Body of pancreas (tissue), 4 donors: ENCODE data around the gene SUGCT. TPM values are rescaled to one million over a fixed set of nuclear protein-coding genes. Genes with fewer than 3 reads are reported as not detected.

ENCODE experiments used
- ATAC-seq: fragments of 150-250 bp; one replicate; pipeline ENCODE4 v1.9.1; 2016
- DNase-seq, 4 donors: peaks; one replicate each; pipeline ENCODE4 v3.0.0-alpha.2; 2019
- H3K27ac ChIP-seq, 4 donors: fragments of 200-600 bp; sonication (generic); 1 replicate in 3 of 4; 2 replicates in 1 of 4; pipeline versions ENCODE4 v1.5.1 to v1.6.1; 2016 to 2019; ENCODE audit warnings: mild to moderate bottlenecking in 1 of 4, mixed read lengths in 1 of 4, moderate library complexity in 1 of 4
- H3K27me3 ChIP-seq, 2 donors: fragments of 200-600 bp; sonication (generic); one replicate each; pipeline ENCODE4 v1.6.0; 2016; ENCODE audit warnings: mild to moderate bottlenecking in 1 of 2
- H3K36me3 ChIP-seq, 2 donors: fragments of 200-600 bp; sonication (generic); replicated peaks in 1 of 2; 2 replicates each; pipeline ENCODE4 v1.5.1; 2016; ENCODE audit warnings: low read depth in 2 of 2; ENCODE audit not compliant: insufficient read depth in 1 of 2
- H3K4me1 ChIP-seq: fragments of 200-600 bp; sonication (generic); one replicate; pipeline ENCODE4 v1.6.0; 2016
- H3K4me3 ChIP-seq, 2 donors: fragments of 200-600 bp; sonication (generic); 1 replicate in 1 of 2; 2 replicates in 1 of 2; pipeline ENCODE4 v1.5.1; 2016 to 2019
- H3K9me3 ChIP-seq, 3 donors: fragments of 200-600 bp; sonication (generic); 1 replicate in 2 of 3; 2 replicates in 1 of 3; pipeline ENCODE4 v1.5.1; 2016
- CTCF ChIP-seq, 7 experiments: fragments of 450-650 bp in 4 of 7; fragments of 200-600 bp in 3 of 7; sonication (generic) in 3 of 7; IDR thresholded peaks; one replicate each; pipeline ENCODE4 v1.5.1; 2016 to 2019; ENCODE audit warnings: antibody characterized with exemption in 7 of 7
- POLR2A ChIP-seq, 3 donors: fragments of 450-650 bp; IDR thresholded peaks; one replicate each; pipeline ENCODE4 v1.6.1; 2016; ENCODE audit warnings: antibody characterized with exemption in 3 of 3, mild to moderate bottlenecking in 2 of 3
- WGBS, 2 donors: methylation state at CpG; one replicate each; pipeline ENCODE4 v1.1.5; 2017; 5-methylcytosine and 5-hydroxymethylcytosine counted together
- intact Hi-C: fragments of 100-400 bp; cut with DNase I; formaldehyde crosslinking; loops from one replicate; pipeline ENCODE4 v1.15.1; 2023
- total RNA-seq, 2 donors: library from RNA; depleted of rRNA; stranded (reverse); fragments of >200 nt; gene quantifications; one replicate each; pipeline ENCODE4 v1.1.0, GENCODE V29; 2016

Gene SUGCT
- total RNA-seq, 2 donors from 2014 or later, result 0.78 to 1.3 TPM

GRCh38 chr7:40842641-40843040 lies 707.8 kb downstream of the SUGCT start:
- no peaks in the 10 kb centered on the region for H3K36me3 ChIP-seq
- peaks cover 0 to 4% (median 0%) of the 10 kb centered on the region in 3 donors for H3K9me3 ChIP-seq
- no peak overlapping the region for H3K27ac ChIP-seq
- DNase-seq, result no peak
- ATAC-seq, result no peak
- H3K27me3 ChIP-seq, result no peaks in the 10 kb centered on the region
- TF ChIP-seq POLR2A (IDR thresholded peaks at IDR 0.05), result no peak
- TF ChIP-seq CTCF (IDR thresholded peaks at IDR 0.05), result no peak
- no peak overlapping the region for H3K4me3 ChIP-seq
- intact Hi-C loops, result no loop called here
- H3K4me1 ChIP-seq, result no peaks in the 10 kb centered on the region

GRCh38 chr7:40843338-40843985 lies 708.7 kb downstream of the SUGCT start:
- intact Hi-C loops, result no loop called here
- no peaks in the 10 kb centered on the region for H3K36me3 ChIP-seq
- no peaks in the 10 kb centered on the region for H3K4me1 ChIP-seq
- DNase-seq, result no peak
- WGBS, 2 donors, result 87 to 88% methylated on average over 8 of the region's 8 CpGs
- no peak overlapping the region for H3K27ac ChIP-seq
- no peak for ATAC-seq
- no peak for TF ChIP-seq CTCF (IDR thresholded peaks at IDR 0.05)
- TF ChIP-seq POLR2A (IDR thresholded peaks at IDR 0.05), result no peak
- peaks cover 0 to 4% (median 0%) of the 10 kb centered on the region in 3 donors for H3K9me3 ChIP-seq
- H3K4me3 ChIP-seq, result no peak overlapping the region
- H3K27me3 ChIP-seq, result no peaks in the 10 kb centered on the region

- no peaks in the 10 kb centered on the region for H3K27me3 ChIP-seq
- no peak for DNase-seq
- intact Hi-C loops, result no loop called here
- no peak overlapping the region for H3K27ac ChIP-seq
- no peaks in the 10 kb centered on the region for H3K36me3 ChIP-seq
- ATAC-seq, result no peak
- TF ChIP-seq POLR2A (IDR thresholded peaks at IDR 0.05) (no peak), CTCF (IDR thresholded peaks at IDR 0.05) (no peak)
- H3K9me3 ChIP-seq, result peaks cover 0 to 4% (median 0%) of the 10 kb centered on the region in 3 donors
- 57 to 72% methylated on average over 6 of the region's 6 CpGs for WGBS, 2 donors
- no peak overlapping the region for H3K4me3 ChIP-seq
- H3K4me1 ChIP-seq, result no peaks in the 10 kb centered on the region
Measured at GRCh38 chr7:40845943-40846342, 711.1 kb downstream of the SUGCT start.

- Histone ChIP-seq H3K27me3 (no peaks in the 10 kb centered on the region), H3K27ac (no peak overlapping the region), H3K36me3 (no peaks in the 10 kb centered on the region), H3K9me3 (peaks cover 0 to 4% (median 0%) of the 10 kb centered on the region in 3 donors), H3K4me1 (no peaks in the 10 kb centered on the region), H3K4me3 (no peak overlapping the region)
- 34 to 40% methylated on average over 2 of the region's 2 CpGs for WGBS, 2 donors
- ATAC-seq (no peak), DNase-seq (no peak)
- intact Hi-C loops, result no loop called here
- TF ChIP-seq CTCF (IDR thresholded peaks at IDR 0.05) (no peak), POLR2A (IDR thresholded peaks at IDR 0.05) (no peak)
Measured at GRCh38 chr7:40847921-40848320, 713.1 kb downstream of the SUGCT start.
